Measurements from ENCODE around the gene BRD7.

The BRD7 gene

GRCh38 chr16:50296807-50297206 is 72.0 kb downstream of the BRD7 start:
- H3K36me3 ChIP-seq (replicated peaks) = peaks cover 17% of the 10 kb centered on the region
- TF ChIP-seq CTCF (IDR thresholded peaks at IDR 0.05; ENCODE audit: low read depth, low read length, missing control alignments) = no peak
- no peak overlapping the region for H3K4me3 ChIP-seq (ENCODE audit: low read depth, low read length)
- DNase-seq = no peak
- no peak overlapping the region for H3K27ac ChIP-seq
- no peaks in the 10 kb centered on the region for H3K27me3 ChIP-seq (replicated peaks)
- in situ Hi-C loops (cut with HindIII; ENCODE audit: low pct_ligation_motif_present, low sequenced_read_pairs) = no loop called here

- Histone ChIP-seq H3K36me3 (replicated peaks) (peaks cover 17% of the 10 kb centered on the region), H3K27me3 (replicated peaks) (no peaks in the 10 kb centered on the region), H3K27ac (no peak overlapping the region), H3K4me3 (ENCODE audit: low read depth, low read length) (no peak overlapping the region)
- DNase-seq = no peak
- in situ Hi-C loops (cut with HindIII; ENCODE audit: low pct_ligation_motif_present, low sequenced_read_pairs) = no loop called here
- no peak for TF ChIP-seq CTCF (IDR thresholded peaks at IDR 0.05; ENCODE audit: low read depth, low read length, missing control alignments)
These were observed 73.2 kb downstream of the BRD7 start for GRCh38 chr16:50295541-50296132.

GRCh38 chr16:50294955-50295354 is 73.8 kb downstream of the BRD7 start:
- no peak overlapping the region for H3K4me3 ChIP-seq (ENCODE audit: low read depth, low read length)
- no peaks in the 10 kb centered on the region for H3K27me3 ChIP-seq (replicated peaks)
- DNase-seq = no peak
- no peak for TF ChIP-seq CTCF (IDR thresholded peaks at IDR 0.05; ENCODE audit: low read depth, low read length, missing control alignments)
- in situ Hi-C loops (cut with HindIII; ENCODE audit: low pct_ligation_motif_present, low sequenced_read_pairs) = no loop called here
- no peak overlapping the region for H3K27ac ChIP-seq
- peaks cover 20% of the 10 kb centered on the region for H3K36me3 ChIP-seq (replicated peaks)

- DNase-seq = no peak
- no peak for TF ChIP-seq CTCF (IDR thresholded peaks at IDR 0.05; ENCODE audit: low read depth, low read length, missing control alignments)
- H3K27me3 ChIP-seq (replicated peaks) = no peaks in the 10 kb centered on the region
- H3K4me3 ChIP-seq (ENCODE audit: low read depth, low read length) = no peak overlapping the region
- H3K27ac ChIP-seq = no peak overlapping the region
- in situ Hi-C loops (cut with HindIII; ENCODE audit: low pct_ligation_motif_present, low sequenced_read_pairs) = no loop called here
- H3K36me3 ChIP-seq (replicated peaks) = peaks cover 20% of the 10 kb centered on the region
These were observed 74.6 kb downstream of the BRD7 start for GRCh38 chr16:50293994-50294855.

- TF ChIP-seq CTCF (IDR thresholded peaks at IDR 0.05; ENCODE audit: low read depth, low read length, missing control alignments) = no peak
- H3K36me3 ChIP-seq (replicated peaks) = peaks cover 20% of the 10 kb centered on the region
- H3K27ac ChIP-seq = no peak overlapping the region
- in situ Hi-C loops (cut with HindIII; ENCODE audit: low pct_ligation_motif_present, low sequenced_read_pairs) = no loop called here
- no peak overlapping the region for H3K4me3 ChIP-seq (ENCODE audit: low read depth, low read length)
- no peak for DNase-seq
- no peaks in the 10 kb centered on the region for H3K27me3 ChIP-seq (replicated peaks)
These were observed 75.6 kb downstream of the BRD7 start for GRCh38 chr16:50293041-50293783.

Measured in brain microvascular endothelial cell (primary cell).